Stimulated activated CD4-positive, alpha-beta T cell treated with anti-CD3 and anti-CD28 coated beads, TNF-alpha, amount 100 ng/mL, for 48 hours (primary cell): ENCODE data around the gene MSH2.
A peak's percentile ranks its signal among the peaks of the same experiment; 100 is the strongest.
"Not testable (repeated sequence)": the region's sequence is repeated elsewhere in the genome, so short reads cannot be mapped to it uniquely, and the experiment has no call there.

Source experiments
- DNase-seq, 3 donors: peaks; one replicate each; pipeline ENCODE4 v3.0.0-alpha.2; 2020; ENCODE audit warnings: low read depth in 3 of 3

MSH2 gene

DNA sequence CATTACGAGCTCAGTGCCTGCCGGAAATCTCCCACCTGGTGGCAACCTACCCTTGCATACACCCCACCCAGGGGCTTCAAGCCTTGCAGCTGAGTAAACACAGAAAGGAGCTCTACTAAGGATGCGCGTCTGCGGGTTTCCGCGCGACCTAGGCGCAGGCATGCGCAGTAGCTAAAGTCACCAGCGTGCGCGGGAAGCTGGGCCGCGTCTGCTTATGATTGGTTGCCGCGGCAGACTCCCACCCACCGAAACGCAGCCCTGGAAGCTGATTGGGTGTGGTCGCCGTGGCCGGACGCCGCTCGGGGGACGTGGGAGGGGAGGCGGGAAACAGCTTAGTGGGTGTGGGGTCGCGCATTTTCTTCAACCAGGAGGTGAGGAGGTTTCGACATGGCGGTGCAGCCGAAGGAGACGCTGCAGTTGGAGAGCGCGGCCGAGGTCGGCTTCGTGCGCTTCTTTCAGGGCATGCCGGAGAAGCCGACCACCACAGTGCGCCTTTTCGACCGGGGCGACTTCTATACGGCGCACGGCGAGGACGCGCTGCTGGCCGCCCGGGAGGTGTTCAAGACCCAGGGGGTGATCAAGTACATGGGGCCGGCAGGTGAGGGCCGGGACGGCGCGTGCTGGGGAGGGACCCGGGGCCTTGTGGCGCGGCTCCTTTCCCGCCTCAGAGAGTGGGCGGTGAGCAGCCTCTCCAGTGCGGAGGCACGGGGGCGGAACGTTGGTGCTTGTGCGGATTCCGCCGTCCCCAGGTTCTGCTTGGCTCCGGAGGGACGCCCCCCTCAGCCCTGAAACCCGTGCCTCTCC, at the start of gene MSH2:
MSH2 (plus strand) TSS at position 352 of the 804 bp plus-strand sequence; CDS start at position 388, 36 bp downstream.
- DNase-seq = peak; percentile 89 to 93 (median 90)

- no peak for DNase-seq
Measured at GRCh38 chr2:47354013-47354847, 48.7 kb upstream of the MSH2 start.

- no peak for DNase-seq
Measured at GRCh38 chr2:47354848-47355204, 48.1 kb upstream of the MSH2 start.

GRCh38 chr2:47357483-47357882, 45.5 kb upstream of the MSH2 start:
- DNase-seq = no peak

- DNase-seq = no peak
Measured at GRCh38 chr2:47359375-47359868, 43.5 kb upstream of the MSH2 start.

GRCh38 chr2:47360283-47360682, 42.7 kb upstream of the MSH2 start:
- DNase-seq = no peak

DNA sequence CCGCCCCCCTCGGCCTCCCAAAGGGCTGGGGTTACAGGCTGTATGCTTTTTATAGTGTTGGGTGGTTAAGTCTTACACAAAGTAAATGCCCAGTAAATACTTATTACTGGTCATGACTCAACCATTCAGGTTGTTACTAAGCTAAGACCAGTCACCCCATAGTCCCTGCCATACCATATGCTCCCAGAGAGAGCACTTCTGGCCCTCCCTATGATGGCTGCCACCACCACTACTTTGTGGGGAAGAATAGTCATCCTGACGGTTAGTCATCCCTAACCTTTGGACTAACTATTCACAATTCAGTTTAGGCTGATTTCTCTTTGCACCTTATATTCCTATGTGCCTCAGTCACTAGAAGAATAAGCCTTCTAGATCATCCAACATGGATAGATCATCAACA, 42.0 kb upstream of the MSH2 start:
- DNase-seq = no peak

DNA sequence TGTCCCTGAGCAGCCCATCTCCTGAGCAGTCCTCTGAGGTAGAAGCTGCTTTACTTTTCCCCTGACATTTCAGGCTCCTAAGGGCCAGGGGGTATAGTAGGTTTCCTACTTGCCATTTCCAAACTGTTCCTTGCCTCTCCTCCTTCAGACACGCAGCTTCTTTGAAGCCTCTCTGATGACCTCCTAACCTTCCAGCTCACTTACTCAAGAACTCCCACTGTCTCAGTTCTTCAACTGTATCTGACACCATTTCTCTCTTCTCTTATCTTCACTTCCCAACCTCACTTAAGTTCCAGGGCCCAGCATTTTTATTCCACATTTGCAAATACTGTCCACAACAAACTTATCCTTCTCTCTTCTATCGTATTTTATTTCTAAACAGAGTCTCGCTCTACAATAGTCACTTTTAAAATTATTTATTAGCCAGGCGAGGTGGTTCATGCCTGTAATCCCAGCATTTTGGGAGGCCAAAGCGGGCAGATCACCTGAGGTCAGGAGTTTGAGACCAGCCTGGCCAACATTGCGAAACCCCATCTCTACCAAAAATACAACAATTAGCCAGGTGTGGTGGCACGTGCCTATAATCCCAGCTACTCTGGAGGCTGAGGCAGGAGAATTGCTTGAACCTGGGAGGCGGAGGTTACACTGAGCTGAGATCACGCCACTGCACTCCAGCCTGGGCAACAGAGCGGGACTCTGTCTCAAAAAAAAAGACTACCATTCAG, 41.3 kb upstream of the MSH2 start:
- DNase-seq = not testable (repeated sequence)

- no peak for DNase-seq
Measured at GRCh38 chr2:47373747-47374146, 29.2 kb upstream of the MSH2 start.

DNA sequence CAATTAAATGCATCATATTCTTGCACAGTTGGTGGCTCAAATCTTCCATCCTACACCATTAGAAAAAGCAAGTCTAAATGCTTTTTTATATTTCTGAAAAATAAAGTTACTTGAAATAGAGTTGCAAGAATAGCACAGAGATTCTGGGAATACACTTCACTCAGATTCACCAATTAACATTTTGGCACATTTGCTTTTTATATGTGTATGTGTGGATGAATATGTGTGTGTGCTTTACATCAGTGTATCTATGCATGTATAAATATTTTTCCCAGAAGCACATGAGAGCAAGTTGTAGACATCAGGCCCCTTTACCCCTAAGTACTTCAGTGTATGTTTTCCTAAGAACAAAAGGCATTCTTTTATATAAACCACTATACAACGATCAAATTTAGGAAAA, 27.6 kb upstream of the MSH2 start:
- DNase-seq = no peak

DNA sequence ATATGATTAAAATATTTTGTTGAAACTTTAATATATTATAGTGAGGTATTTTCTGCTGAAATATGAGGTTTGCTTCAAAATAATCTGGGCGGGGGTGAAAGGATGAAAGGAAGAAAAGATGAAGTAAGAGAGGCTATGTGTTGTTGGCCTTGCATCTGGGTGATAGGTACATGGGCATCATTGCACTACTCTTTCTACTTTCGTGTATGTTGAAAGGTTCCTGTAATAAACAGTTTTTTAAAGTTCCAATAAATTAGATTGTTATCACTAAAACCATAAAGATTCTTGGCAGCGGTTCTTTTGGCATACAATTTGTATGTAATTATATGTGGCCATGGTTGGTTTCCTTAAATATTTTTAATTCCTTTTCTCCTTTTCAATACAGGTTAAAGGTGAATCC, 23.6 kb upstream of the MSH2 start:
- no peak for DNase-seq

DNA sequence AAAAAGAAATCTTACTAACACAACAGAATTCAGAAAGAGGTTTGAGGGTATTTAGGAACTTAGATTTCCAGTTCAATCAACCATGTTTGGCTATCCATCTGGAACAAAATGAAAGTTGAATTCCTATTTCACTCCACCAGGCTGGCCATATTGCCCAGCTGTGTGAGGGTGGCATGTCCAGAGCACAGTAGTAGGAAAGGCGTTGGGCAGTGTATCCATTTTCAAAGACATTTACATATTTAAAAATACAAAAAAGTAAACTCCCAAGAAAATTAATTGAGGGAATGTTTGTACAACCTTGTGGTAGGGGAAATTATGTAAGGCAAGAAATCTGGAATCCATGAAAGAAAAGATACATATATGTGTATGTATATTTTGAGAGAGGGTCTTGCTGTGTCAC, 21.5 kb upstream of the MSH2 start:
- DNase-seq = no peak

DNA sequence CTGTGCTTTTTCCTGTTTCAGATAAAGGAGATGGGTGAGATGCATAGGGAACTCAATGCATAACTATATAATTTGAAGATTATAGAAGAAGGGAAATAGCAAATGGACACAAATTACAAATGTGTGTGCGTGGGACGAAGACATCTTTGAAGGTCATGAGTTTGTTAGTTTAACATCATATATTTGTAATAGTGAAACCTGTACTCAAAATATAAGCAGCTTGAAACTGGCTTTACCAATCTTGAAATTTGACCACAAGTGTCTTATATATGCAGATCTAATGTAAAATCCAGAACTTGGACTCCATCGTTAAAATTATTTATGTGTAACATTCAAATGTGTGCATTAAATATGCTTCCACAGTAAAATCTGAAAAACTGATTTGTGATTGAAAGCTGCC, 16.4 kb upstream of the MSH2 start:
- DNase-seq = no peak

- DNase-seq = no peak
Measured at GRCh38 chr2:47388888-47389287, 14.1 kb upstream of the MSH2 start.

DNA sequence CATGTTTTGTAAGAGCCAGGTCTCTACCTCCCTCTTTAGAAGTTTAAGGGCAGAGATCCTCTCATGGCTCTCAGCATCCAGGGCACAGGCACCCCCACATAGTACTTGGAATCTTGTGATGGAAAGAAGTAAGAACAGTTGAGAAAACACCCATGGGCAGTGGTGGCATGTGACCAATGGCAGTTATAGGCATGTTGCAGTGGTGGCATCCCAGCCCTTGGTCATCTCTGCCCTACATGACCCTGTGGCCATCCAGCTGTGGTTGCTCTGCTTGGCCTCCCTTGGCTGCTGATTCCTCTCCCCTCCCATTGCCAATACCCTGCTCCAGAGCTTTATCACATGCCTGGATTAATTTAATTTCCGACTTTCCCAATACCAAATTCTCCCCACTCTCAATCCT, 13.3 kb upstream of the MSH2 start:
- DNase-seq = no peak

- no peak for DNase-seq
Measured at GRCh38 chr2:47401789-47402554, 984 bp upstream of the MSH2 start.

DNA sequence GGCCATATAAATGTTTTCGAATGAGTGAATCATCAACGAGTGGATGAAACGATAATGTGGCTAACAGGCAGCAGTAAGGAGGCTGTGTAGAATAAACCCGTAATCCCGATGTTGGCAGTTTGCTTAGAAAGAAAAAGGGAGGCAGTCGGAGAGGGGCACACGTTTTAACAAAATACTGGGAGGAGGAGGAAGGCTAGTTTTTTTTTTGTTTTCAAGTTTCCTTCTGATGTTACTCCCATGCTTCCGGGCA, 476 bp upstream of the MSH2 start:
- no peak for DNase-seq

- no peak for DNase-seq
Measured at GRCh38 chr2:47403609-47404193, 745 bp downstream of the MSH2 start.

DNA sequence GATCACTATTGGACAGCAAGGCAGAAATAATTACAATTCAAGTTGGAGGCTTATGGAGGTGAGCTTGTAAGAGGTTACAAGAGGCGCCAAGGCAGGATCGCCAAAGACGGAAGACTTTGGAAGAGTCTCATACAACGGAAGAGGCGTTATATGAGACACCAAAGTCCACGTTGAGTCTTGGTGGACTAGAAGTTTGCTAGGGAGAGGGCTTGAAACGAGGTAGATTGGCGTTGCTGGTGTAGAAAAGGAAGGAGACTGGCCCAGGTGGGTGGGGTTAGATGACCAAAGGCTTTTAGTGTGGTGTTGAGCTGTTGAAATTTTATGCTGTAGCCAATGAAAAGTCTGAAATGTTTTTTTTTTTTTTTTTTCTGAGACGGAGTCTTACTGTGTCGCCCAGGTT, 1.4 kb downstream of the MSH2 start:
- DNase-seq = no peak

DNA sequence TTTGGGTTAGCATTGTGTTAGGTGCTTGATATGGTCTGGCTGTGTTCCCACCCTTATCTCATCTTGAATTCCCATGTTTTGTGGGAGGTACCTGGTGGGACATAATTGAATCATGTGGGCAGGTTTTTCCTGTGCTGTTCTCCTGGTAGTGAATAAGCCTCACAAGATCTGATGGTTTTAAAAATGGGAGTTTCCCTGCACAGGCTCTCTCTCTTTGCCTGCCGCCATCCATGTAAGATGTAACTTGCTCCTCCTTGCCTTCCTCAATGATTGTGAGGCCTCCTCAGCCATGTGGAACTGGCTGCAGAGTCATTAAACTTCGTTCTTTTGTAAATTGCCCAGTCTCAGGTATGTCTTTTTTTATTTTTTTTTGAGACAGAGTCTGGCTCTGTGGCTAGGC, 2.8 kb downstream of the MSH2 start:
- DNase-seq = no peak

- DNase-seq = not testable (repeated sequence)
Measured at GRCh38 chr2:47406649-47407330, 3.8 kb downstream of the MSH2 start.
